GM21360 (cell line): ENCODE results near the gene HP1BP3.
"Not testable (repeated sequence)": the region's sequence is repeated elsewhere in the genome, so short reads cannot be mapped to it uniquely, and the experiment has no call there.

Experiments
- ATAC-seq: cut with Tn5 transposase; IDR thresholded peaks from one replicate; pipeline ENCODE4 v1.9.1; 2021; ENCODE audit warnings: mild to moderate bottlenecking, moderate library complexity; ENCODE audit not compliant: unreplicated experiment

The HP1BP3 gene

DNA sequence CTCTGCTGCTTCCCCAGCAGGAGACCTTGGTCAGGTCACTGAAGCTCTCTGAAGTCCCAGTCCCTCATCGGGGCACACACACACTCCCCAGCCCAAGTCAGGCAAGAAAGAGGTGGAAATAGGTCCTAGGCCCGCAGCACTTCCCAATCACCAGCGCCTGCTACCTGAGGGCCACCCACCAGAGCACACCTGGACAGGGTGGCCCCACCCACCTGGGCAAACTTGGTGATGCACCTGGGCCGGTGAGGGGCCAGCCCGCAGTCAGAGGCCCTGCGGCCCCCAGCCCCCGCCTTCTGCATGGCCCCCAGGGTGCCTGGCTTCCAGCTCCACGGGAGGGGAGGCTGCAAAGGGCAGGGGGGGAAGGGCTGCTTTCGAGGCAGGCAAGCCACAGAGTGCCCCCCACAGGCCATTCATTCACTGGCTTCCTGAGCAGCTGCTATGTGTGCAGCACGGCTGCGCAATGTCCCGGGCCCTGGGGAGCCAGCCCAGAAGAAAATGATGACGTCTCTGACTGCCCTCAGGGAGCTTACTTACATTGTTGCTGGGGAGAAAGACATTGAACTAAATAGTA, 59.3 kb downstream of the HP1BP3 start:
- no peak for ATAC-seq

DNA sequence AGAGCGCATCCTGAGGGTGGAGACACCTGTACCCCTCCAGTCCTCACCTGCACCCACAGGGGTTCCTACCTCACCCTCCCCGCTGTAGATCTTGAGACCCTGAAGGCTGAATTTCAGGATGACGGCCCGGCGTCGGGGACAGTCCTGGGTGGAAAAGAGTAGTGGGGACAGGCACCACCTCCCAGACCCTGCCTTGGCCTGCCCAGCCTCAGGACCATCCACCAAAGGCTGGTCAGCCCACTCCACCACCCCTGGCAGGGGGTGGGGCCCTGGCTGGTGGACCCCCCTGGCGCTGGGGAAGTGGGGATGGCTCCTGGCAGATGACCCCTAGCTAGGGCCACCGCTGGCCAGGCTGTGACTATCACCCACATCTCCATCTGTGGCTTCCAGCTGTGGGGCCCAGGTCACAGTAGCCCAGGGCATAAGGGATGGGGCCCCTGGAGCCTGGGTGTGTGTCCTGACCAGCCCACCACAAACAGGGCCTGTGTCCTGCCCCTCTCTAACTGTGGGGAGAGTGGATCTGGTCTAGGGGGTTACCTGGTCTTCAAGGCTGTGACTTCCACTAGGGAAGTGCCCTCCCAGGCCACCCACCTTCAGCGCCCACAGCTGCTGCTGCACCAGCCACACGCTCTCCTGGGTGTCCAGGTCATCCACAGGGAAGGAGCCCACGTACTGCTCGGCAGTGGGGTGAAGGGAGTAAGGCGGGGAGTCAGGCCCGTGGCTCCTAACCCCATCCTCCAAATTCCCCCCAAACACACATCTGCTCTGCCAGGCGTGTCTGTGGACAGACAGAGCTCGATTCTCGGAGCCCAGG, 60.0 kb downstream of the HP1BP3 start:
- no peak for ATAC-seq

DNA sequence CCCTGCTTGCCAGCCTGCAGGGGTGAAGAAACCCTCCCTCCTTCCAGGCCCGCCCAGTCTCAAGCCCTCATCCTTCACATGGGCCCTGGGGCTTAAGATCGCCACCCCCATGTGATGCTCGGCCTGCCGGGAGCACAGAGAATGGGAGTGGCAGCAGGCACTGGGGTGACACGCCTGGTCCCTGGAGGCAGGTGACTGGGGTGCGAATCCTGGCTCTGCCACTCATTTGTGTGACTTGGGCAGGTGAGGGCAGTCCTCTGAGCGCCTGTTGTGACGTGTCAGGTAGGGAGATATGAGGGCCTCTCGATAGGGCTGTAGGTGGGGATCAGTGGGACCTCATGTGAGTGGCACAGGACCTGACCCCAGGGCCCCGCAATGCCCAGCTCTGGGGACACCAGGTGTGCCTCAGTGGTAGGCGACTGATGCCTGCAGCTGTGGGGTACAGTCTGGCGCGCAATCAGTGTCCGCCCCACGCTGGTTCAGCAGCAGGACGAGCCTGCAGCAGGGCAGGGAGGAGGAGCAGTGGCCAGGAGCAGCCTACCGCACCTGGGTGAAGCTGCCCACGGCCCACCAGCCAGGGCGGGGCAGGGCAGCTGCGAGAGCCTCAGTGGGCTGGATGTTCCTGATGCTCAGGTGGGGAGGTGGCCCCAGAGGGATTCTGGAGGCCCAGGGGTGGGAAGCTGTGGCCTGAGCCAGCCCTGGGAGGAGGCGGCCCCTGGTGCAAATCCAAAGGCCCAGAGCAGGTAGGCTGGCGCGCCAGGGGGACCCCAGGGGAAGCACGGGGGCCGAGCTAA, 60.8 kb downstream of the HP1BP3 start:
- no peak for ATAC-seq

DNA sequence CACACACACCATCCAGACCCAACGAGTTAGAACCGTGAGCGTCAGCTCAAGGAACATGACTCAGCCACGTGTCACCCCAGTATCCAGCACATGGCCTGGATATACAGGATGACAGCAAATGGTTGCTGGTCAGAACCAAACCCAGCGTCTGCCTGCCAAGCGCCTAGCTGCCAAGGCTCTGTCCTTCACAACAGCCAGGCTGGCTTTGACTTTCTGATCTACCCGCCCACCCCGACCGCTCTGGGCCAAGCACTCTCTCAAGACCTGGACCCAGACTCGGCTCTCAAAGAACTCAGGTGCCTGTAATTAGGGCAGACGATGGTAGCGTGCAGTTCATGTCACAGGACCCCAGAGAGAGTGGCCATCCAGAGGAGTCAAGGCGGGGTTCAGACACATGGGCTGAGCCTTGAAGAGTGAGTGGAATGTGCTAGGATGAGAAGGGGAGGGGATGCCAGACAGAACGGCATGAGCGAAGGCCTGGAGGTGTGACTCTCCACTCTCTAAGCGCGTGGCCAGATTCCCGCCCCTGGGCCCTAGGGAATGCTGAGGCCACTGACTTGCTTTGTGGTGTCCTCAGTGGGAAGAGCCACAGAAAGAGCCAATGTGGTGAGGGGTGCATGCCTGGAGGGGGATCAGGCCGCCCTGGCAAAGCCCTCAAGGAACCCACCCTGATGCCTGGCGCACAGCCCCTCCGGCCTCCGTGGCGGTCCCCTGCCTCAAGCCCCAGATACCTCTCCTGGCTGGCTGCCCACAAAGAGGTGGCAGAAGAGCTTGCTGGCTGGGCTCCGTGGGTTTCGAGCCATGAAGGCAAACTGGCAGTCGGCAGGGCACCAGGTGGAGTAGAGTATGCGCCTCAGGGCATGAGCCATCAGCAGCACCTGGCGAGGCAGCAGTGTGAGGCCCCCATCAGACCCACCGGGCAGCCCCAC, 61.7 kb downstream of the HP1BP3 start:
- ATAC-seq = no peak

DNA sequence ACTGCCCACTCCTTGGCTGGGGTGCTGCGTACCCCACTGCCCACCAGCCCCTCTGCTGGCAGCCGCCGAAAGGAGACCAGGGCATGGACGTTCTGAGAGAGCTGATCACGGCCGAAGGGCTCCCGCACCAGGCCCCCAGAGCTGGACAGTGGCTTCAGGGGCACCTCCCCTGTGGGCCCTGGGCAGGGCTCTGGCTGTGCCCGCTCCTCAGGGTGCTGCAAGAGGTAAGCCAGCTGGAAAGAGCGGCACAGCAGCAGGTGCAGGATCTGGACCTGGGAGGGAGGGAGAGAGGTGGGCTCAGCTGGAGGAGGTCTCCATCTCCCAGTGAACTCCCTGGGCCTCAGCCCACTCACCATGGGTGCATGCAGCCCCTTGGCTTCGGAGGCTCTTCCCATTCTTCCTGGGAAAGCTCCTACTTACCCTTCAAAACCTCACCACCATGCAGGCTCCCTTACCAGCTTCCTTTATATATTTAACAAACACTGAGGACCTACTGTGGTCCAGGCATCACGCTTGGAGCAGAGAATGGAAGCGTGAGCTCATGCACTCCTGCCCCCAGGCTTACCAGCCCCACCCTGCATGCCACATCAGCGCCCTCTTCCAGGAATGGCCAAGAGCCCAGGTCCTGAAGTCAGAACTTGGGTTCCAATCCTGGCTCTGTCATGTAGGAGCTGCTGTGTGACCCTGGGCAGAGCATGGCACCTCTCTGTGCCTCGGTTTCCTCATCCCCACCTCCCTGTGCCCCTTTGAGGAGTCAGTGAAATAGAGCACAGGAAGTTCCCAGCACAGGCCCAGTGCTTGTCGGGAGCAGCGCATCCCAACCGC, 62.5 kb downstream of the HP1BP3 start:
- no peak for ATAC-seq

DNA sequence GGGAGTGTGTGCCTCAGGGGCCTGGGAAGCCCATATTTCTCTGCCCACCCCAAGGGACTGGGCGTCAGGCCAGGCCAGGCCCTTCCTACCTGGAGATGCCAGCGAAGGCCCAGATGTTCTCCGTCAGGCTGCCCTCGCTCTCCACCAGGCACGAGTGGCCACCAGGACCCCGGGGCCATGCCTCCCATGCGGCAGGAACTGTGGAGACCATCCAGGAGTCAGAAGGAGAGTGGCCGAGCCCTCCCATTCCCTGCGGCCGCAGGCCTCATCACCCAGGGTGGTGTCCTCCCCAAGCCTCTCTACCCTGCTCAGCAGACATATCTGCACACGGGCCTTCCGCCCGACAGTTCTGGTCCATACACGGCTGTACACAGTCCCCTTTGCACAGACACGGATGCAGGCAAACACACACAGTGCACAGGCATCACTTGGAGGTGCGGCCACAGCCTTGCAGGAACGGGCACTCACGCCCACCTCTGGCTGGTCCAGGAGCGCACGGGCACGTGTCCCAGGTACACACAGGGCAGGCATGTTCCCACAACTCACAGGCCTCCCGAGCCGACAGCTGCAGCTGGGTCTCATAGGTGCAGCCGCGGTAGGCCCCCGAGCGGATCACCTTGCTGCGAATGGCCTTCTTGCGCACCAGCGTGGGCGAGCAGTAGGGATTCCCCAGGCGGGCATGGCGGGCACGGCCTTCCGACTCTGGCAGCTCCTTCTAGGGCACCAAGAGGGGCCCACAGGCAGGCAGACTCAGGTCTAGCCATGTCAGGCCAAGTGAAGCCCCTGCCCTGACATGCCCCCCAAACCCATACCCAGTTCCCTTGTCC, 63.4 kb downstream of the HP1BP3 start:
- no peak for ATAC-seq

DNA sequence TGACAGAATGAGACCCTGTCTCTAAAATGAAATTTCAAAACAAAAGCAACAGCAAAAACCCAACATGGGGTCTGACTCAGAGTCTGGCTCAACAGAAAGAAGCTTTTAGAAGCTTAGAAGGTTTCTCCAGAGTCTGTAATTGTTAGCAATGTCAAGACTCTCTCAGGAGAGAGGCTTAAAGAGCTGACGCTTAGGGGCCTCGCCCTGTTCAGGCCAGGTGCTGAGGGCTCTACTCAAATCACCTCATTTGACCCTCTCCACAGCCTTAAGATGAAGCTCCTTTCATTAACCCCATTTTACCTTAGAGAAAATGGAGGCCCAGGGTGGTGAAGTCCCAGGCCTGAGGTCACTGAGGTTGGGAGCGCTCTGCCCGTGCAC, 64.0 kb downstream of the HP1BP3 start:
- no peak for ATAC-seq

DNA sequence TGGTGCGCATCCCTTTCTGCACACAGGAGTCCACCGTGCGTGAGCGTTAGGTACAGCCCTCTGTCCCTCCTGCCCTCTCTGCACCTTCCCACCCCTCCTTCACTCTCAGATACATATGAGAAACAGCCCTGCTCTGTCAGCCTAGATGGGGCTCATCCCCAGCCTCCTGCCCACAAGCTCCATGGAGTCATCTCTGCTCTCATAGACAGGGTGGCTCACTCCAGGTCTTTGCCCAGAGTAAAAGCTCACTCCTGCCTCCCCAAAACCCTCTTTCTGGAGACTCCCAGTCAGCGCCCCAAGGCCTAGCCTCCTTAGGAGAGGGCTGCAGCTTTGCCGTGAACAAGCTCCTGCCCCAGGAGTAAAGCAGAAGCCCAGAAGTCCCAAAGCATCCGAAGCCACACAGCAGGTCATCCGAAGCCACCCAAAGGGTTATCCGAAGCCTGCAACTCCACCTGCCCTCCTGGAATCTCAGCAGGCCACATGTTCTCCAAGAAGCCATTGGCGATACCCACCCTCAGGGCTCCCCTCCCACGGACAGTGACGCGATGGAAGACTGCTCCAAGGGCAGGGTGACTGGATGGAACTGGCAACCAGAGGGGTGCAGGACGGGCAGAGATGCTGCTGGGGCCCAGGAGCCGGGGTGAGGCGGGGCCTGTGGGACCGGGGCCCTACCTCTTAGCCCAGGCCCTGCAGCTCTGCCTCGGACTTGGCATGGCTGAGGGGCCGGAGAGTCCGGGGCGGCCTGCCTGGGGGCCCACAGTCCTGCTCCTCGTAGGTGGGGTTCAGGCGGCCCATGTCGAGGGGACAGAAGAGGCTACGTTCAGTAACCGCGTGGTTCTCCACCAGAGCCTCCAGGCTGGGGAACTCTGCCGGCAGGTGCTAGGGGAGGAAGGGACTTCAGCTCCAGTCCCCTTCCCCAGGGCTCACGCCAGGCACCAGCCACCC, 65.7 kb downstream of the HP1BP3 start:
- no peak for ATAC-seq

DNA sequence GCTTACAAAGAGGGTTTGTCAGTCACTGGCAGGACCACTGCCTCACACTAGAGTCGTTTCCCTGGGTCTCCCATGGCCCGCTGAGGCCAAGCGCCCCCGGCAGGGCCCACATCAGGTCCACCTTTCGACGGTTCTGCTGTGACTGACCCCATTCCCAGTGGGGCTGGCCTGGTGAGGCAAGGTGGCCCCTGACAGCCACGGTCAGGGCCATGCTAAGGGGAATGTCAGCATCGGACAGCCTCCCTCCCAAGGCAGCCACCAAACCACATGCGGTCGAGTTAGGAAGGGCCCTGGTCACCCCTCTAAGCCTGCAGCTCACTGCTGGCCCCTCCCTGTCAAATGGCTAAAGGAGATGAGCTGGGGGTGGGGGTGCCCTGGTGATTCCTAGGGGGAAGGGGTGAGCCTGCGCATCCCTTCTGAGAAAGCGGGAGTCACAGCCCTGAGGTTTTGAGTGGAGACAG, 66.4 kb downstream of the HP1BP3 start:
- no peak for ATAC-seq

DNA sequence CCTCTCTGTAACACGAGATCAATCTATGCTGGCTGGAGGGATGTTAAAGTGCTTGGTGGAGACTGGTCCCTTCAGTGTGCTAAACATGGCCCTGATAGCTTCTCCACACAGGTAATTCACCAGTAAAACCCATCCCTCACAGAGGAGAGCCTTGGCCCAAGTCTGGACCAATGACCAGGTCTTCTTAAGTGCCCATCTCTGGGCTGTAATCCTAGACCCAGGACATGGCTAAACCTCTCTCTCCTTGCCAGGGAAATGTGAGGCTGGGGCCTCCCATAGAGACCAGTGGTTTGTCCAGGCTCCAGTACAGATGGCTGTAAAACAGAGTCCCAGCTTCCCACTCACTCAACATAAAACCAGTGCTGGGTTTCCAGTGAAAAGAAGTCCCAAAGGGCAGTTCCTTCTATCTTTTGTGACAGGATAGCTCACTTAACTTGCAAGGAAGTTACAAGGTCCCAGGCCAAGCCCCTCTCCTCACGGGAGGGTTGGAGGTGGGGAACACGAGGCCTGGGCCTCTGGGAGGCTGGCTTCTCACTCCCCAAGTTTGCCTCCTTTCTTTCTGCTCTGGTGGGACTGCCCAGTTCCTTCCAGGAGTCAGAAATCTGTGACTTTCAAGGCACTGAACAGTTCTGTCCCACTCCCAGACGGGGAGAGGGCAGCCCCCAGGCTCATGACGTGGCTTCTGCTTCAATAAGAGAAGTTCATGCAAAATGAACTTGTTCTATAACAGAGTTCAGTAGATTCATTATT, 67.1 kb downstream of the HP1BP3 start:
- no peak for ATAC-seq

DNA sequence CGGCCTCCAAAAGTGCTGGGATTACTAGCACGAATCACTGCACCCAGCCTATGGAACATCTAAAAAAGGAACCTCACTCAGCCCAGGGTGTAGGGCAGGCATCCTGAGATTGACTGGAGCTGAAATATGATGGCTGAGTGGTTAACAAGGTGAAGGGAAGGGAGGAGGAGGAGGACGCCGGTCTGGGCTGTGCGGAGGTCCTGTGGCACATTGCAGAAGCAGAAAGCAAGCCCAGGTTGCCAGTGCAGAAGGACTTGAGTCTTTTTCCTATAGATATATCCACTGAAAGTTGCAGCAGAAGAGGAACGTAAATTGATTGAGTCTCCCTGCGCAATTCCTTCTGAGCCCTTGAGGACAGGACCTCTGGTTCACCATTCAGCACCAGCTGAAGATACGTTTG, 67.8 kb downstream of the HP1BP3 start:
- ATAC-seq = no peak

DNA sequence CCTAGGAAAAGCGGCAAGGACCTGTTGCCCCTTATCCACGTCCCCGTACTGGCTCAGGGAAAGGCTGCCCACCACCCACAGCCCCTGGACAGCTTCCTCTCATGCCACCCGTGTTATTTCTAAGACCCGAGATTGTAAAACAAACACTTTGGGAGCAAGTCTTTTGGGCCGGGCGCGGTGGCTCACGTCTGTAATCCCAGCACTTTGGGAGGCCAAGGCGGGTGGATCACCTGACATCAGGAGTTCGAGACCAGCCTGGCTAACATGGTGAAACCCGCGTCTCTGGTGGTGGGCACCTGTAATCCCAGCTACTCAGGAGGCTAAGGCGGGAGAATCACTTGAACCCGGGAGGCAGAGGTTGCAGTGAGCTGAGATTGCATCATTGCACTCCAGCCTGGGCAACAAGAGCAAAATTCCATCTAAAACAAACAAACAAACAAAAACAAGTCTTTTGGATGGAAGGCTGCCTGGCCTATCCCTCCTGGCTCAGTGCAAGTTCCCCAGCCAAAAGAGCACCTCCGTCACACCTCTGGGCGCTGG, 68.7 kb downstream of the HP1BP3 start:
- not testable (repeated sequence) for ATAC-seq

DNA sequence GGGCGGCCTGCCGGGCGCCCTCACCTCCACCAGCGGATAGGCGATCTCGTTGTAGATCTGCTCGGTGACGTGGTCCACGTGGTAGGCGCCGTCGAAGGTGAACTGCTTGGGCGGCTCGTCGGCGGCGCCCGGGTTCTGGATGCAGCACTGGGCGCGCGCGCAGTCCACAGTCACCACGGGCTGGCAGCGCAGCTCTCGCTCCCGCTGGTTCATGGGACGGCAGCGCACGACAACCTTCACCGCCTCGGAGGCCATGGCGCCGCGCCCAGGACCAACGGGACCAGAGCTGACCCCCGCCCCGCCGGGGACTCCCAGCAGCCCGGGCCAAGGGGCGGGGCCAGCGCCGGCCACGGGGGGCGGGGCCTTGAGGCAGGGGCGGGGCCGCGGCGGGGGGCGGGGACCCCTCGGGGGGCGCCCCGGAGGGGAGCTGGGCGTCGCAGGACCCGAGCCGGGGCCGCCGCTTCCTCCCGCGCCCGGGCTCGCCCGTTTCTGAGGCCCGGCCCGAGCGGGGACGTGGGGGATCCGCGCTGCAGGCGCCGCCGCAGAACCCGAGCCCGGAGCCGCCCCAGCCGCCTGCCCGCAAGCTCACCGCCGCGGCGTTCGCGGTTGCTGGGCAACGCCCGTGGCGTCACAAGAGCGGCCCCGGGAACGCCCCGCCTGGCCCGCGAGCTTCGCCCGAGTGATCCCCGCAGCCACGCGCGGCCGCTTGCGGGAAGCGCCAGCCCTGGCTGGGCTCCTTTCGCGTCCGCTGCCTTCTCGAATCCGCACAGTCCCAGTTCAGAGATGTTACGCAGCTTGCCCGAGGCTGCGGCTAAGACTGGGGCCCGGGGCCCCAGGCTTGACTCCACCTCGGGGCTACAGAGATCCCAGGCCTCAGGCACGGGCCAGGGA, 69.4 kb downstream of the HP1BP3 start, which contains the start of gene KIF17:
TSS of gene KIF17 (minus strand) at position 556 of the 891 bp plus-strand sequence. CDS start at position 255, 301 bp downstream.
- ATAC-seq = no peak

DNA sequence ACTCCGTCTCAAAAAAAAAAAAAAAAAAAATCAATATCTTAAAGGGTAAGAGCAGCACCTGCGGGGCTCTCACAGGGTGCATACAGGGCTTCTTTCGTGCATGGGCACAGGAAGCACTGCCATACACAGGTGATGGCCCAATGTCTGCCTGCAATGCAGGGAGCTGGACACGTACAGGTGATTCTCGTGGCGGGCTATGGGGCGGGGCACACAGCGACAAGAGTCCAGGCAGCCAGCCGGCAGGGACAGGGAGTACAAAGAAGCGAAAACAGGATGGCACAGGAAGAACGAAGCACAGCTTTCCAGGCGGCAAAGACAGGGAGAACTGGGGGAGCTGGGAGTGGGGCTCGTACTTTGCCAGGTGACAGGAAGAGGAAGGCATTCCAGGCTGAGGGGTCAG, 70.9 kb downstream of the HP1BP3 start:
- ATAC-seq = no peak

DNA sequence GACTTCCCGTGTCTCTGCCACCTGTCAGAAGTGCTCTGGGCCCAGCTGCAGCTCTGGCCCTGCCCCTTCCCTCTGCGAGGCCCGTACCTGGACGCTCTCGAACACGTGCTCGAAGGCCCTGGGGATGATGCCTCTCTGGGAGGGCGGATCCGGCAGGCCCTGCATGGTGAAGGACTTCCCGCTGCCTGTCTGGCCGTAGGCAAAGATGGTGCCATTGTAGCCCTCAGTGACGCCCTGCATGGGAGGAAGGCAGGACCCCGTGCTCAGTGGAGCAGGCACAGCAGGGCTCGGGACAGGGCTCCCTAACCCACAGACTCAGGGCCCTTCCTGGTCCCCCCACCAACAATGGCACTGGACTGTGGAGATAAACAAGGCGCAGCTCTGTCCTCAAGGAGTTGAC, 71.7 kb downstream of the HP1BP3 start:
- no peak for ATAC-seq

DNA sequence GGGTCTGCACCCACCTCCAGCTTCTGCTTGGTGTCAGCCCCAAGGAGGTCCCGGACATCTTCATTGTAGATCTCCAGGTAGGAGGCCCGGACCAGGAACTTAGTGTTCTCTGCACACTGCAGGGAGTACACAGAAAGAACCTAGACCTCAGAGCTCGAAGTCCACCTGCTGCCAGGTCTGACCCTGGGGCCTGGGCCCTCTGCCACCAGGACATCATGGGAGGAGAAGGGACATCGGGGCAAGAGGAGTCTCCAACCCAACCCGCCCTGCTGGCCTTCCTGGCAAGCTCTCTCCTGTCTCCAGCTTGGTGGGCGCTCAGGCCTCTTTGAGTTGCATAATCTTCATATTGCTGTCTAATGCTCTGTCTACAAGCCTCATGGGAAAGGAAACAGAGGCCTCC, 73.7 kb downstream of the HP1BP3 start:
- ATAC-seq = no peak
